Transverse colon (tissue), 4 donors: ENCODE data around the gene DAPP1.

ENCODE experiments used
- EP300 ChIP-seq: sonication (generic); formaldehyde crosslinking; IDR thresholded peaks from one replicate; pipeline ENCODE4 v1.6.1; 2017; ENCODE audit warnings: antibody characterized with exemption, low read depth
- POLR2A ChIP-seq: fragments of 450-650 bp; IDR thresholded peaks from one replicate; pipeline ENCODE4 v1.6.1; 2016; ENCODE audit warnings: antibody characterized with exemption, mild to moderate bottlenecking, moderate library complexity
- POLR2AphosphoS5 ChIP-seq, 3 donors: sonication (generic); formaldehyde crosslinking; IDR thresholded peaks; one replicate each; pipeline ENCODE4 v1.6.1; 2016; ENCODE audit warnings: antibody characterized with exemption in 3 of 3
- TF ChIP-seq, protein P1 (sequence below), 5 experiments: fragments of 200-600 bp in 3 of 5; fragments of 450-650 bp in 2 of 5; sonication (generic) in 3 of 5; IDR thresholded peaks; 1 replicate in 2 of 5; 2 replicates in 3 of 5; pipeline ENCODE4 v1.5.1; 2016 to 2017; ENCODE audit warnings: antibody characterized with exemption in 5 of 5, inconsistent platforms in 3 of 5, mild to moderate bottlenecking in 2 of 5, moderate library complexity in 1 of 5

DNA sequence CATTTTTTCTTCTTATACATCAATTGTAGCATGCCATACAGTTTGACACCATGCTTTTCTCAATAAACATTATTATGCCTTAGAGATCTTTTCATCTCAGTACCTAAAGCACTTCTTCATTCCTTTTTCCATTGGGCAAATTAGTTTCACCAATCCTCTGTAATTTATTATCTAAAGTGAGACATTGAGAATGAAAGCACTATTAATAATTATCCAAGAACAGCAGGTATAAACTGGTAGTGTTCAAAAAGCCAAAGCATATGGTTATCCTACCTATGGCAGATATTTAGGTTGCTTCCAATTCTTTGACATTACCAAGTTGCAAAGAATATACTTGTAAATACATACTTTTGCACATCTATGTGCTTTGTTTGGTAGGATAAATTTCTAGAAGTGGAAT lies 62.0 kb downstream of the DAPP1 start:
- TF ChIP-seq POLR2AphosphoS5 (IDR thresholded peaks at IDR 0.05) (no peak), POLR2A (no peak), EP300 (no peak)
- TF ChIP-seq, protein P1, sequence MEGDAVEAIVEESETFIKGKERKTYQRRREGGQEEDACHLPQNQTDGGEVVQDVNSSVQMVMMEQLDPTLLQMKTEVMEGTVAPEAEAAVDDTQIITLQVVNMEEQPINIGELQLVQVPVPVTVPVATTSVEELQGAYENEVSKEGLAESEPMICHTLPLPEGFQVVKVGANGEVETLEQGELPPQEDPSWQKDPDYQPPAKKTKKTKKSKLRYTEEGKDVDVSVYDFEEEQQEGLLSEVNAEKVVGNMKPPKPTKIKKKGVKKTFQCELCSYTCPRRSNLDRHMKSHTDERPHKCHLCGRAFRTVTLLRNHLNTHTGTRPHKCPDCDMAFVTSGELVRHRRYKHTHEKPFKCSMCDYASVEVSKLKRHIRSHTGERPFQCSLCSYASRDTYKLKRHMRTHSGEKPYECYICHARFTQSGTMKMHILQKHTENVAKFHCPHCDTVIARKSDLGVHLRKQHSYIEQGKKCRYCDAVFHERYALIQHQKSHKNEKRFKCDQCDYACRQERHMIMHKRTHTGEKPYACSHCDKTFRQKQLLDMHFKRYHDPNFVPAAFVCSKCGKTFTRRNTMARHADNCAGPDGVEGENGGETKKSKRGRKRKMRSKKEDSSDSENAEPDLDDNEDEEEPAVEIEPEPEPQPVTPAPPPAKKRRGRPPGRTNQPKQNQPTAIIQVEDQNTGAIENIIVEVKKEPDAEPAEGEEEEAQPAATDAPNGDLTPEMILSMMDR (IDR thresholded peaks at IDR 0.05), result no peak
